HG03442 (cell line): ENCODE measurements around the gene P4HA2.

Source experiments
- ATAC-seq: cut with Tn5 transposase; IDR thresholded peaks from one replicate; pipeline ENCODE4 v1.9.1; 2021; ENCODE audit warnings: mild to moderate bottlenecking, moderate library complexity; ENCODE audit not compliant: unreplicated experiment

Gene P4HA2

GRCh38 chr5:132227485-132228240 is at the start of gene P4HA2:
P4HA2 (minus strand) TSS chr5:132227853; CDS start chr5:132218626, 9,227 bp downstream.
- ATAC-seq, result peak; percentile 91

- no peak for ATAC-seq
These were observed 49.6 kb upstream of the P4HA2 start for GRCh38 chr5:132277256-132277655.

DNA sequence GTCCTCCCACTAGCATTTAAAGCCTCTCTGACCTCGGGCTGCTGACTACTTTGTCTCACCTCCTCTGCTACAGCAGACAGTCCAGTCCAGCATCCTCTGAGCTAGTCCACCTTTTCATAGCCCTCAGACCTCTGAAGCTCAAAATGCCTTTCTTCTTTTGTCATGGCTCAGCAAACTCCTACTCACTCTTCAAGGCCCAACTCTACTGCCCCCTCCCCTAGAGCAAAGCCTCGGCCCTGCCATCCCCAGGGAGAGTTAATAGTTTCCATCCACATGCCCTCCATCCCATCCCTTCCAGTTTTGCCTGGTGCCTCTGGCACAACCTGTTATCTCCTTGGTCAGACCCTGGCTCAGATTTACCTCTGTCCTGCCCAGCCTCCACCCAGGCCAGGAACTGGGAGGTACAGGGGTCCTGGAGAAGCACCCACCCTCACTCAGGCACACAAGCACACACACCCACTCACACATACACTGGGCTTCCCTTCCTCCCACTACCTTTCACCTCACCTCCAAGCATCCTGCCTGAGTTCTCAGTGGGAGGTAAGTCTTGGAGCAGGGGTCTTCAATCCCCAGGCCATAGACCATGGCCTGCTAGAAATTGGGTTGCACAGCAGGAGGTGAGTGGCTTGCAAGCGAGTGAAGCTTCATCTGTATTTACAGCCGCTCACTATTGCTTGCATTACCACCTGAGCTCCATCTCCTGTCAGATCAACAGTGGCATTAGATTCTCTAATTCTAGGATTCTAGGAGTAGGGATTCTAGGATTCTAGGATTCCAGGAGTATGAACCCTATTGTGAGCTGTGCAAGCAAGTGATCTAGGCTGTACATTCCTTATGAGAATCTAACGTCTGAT is 47.9 kb upstream of the P4HA2 start:
- ATAC-seq, result no peak

- ATAC-seq, result no peak
These were observed 46.6 kb upstream of the P4HA2 start for GRCh38 chr5:132274050-132274792.

GRCh38 chr5:132273631-132274030 is 46.0 kb upstream of the P4HA2 start:
- ATAC-seq, result no peak

DNA sequence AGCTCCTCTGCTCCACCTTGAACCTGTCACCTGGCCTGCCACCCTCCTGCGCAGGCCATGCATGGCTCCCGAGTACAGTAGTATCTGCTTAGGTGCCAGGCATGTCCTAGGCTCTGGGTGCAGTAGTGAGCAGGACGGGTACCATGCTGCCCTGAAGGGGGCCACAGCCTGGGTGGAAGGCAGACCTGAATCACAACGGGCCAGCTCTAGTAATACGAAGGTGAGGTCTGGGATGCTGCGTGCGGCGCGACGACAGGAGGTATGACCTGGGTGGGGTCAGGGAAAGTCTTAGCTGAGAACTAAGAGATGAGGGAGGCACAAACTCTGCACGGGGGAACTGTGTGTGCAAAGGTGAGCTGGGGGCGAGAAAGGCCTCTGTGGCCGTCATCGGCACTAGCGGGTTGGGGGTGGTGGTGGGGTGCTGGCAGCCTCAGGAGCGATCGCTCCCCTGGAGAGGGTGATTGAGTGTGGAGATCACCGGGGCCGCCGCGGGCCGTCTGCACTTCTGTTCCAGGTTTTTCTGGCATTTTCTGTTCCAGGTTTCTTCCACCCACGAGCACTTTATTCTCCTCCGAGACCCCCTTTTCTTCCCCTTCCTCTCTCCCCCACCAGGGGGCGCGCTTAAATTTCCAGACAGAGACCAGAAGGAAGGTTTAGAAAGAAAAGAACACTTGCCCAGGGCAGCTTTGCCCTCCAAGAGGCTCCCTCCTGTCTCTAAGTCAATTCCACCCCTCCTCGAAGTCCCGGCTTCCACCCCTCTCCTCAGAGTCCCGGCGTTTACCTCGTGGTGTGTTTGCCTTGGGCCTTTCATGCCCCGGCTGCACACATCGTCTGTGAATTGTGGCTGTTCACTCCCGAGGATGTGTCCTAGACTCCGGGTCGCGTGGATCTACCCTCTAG is 44.9 kb upstream of the P4HA2 start:
- no peak for ATAC-seq

GRCh38 chr5:132271251-132272246 is 43.9 kb upstream of the P4HA2 start:
- ATAC-seq, result no peak

- ATAC-seq, result no peak
These were observed 43.1 kb upstream of the P4HA2 start for GRCh38 chr5:132270706-132271105.

- no peak for ATAC-seq
These were observed 42.6 kb upstream of the P4HA2 start for GRCh38 chr5:132270335-132270665.

GRCh38 chr5:132269635-132270334 is 42.1 kb upstream of the P4HA2 start:
- ATAC-seq, result no peak

DNA sequence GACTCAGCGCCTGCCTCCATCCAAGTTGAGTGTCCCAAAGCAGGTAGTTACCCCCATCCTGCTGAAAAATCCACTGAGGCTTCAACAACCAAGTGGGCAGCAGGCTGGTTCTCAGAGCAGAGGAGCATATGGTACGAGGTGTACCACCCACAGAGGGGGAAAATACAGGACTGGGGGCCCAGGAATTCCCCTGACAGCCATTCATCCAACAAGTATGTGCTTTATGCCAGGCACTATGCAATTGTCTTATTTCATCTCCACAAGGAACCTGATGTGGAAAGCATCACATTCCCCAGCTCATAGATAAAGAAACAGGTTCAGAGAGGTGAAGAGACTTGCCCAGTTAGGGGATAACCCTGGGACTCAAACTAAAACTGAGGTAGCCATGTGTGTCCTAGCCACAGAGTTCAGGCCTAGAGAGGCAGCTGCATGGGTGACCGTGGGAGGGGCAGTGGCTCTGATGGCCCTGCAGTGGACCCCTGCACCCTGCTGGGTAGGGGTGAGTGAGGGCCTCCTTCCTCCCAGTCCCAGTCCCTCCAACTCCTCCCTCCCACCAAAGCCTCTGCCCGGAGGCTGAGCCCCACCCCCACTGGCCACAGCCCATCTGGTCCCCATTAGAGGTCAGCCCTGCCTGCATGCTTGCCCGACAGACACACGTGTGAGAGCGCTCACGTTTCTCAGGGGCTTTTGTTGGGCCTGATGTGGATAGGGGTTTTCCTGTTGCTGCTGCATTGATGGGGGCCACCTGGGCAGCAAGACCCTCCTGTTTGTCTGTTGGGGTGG is 41.3 kb upstream of the P4HA2 start:
- peak; percentile 70 for ATAC-seq

GRCh38 chr5:132267931-132268768 is 40.5 kb upstream of the P4HA2 start:
- peak; percentile 2 for ATAC-seq

DNA sequence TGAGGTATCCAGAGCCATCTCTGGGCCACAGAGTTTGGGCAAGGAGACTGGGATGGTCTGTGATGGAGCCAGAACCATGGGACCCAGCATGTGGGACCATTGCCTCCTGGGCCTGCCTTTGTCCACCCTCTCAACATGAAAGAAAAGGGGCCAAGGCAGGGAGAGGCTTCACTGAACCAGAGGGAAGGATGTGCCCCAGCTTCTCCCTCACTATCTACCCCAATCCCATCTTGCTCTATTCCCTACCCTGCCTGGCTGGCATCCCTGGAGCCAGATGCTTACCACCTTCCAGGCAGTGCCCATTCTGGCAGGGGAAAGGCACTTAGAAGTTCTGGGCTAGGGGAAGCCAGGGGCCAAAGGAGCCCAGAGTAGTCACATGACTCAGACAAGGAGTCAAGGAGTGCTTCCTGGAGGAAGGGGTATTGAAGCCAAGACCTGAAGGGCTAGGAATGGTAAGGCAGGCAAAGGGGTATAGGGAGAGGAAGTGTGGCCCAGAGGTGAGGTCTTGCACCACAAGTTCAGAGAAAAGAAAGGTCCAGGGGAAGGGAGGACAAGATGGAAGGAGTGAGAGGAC is 39.6 kb upstream of the P4HA2 start:
- ATAC-seq, result no peak

DNA sequence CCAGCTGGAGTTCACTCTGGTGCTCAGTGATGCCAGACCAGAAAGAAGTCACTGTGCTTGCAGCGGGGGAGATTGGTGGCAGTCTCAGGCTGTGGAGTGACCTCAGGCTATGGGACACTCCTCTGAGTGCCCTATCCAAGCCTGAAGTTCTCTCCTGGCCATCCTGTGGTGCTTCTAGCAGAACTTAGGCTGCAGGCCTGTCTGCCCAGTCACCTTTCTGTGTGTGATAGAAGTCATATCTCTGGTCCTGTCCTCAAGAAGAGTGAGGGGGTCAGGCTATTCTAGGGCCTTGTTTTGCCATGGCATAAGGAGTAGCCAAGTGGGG is 39.1 kb upstream of the P4HA2 start:
- ATAC-seq, result no peak

DNA sequence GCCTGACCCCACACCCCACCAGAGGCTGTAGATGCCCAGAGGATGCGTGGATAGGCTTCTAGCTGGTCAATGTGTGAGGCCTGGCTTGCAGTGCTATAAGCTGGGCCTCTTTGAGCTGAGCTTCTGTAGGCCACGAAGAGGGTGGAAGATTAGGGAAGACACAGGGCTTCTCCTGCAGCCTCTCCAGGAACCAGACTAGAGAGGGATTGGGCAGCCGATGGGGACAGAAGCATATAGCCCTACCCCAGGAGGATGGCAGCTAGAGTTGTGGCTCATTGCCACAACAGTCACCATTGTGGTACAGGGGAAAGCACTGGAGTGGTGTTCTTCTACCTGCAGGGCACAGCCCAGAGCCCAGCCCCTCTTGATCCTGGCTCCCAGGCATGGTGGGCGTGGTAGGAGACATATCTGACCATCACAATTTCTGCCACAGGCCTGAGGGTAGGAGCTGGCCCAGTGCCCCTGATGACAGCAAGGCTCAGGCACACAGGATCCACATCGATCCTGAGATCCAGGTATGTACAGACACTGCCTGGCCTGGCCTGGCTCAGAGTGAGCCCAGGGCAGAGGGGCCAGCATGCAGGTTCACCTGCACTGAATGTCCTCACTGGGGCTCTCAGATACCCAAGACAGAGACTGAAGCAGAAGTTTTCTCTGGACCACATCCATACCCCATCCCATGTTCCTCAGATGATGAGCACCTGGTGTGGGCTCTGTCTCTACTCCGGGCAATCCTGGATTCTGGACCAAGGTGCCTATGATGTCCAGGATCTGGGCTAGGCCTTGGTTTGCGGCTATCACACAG is 38.6 kb upstream of the P4HA2 start:
- ATAC-seq, result no peak
